NCI-H1694 (cell line): Measurements from ENCODE around the gene LRRC23.

Experiments
- DNase-seq: peaks from one replicate; lab custom pipeline; 2025; lab: John Stamatoyannopoulos, UW

LRRC23 gene

DNA sequence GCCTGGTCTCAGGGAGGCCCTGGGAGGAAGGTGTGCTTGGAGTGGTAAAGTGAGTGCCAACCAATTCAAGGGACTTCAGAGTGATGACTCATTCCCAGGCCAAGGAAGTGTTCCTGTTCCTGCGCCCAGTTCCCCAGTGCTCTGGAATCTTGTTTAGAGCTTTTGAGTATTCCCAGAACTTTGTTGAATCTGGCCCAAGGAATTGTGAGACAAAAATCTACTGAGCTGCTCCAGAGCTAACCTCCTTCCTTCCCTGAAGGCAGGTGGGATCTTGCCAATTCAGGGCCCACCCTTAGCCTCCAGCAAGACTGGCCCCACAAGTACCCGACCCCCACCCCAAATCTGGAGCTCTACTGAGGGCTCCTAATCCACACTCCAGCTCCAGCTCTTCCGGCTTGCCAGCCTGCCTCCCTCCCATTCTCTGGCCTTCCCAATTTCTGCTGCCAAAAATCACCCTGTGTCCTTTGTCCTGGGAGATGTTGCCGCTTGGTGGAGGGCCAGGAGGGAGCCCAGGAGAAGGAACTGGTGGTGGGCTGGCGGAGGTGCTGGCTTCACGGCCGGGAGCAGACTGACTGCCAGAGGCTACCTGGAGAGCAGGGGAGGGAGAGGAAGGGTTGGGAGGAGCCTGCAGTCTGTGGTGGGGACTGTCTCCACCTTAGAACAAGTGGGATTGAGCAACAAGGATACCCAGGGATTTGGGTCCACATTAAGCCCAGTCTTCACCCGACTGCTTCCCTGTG is 21.1 kb downstream of the LRRC23 start:
- DNase-seq, result peak; percentile 52

DNA sequence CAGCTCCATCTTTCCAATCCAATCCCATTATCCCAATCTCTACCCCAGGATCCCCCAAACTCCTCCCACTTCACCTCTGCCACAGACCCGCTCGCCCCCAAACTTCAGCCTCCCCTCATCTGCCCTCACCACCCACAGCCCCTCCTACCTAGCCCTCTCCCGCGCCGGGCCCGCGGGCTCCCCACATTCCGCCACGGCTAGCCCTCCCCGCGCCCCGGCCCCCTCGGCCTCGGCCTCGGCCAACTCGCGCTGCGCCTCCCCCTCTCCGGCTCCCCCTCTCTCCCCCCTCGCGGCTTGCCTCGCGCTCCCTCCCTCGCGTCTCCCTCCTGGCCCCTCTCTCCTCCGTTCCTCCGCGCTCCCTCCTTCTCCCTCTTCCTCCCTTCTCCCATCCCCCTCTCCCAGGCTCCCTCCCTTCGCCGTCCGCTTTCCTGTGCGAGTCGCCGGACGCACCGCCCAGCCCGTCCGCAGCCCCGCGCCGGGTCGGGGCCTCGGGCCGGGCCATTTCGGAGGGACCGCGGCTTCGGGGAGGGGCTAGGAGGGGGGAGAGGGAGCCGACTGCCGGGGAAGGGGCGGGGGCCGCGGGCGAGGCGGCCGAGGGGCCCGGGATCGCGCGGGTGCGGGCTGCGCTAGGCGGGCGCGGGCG is 22.9 kb downstream of the LRRC23 start, which contains the start of gene ATN1:
ATN1 (plus strand) TSS at position 581 of the 643 bp plus-strand sequence. CDS start 6,043 bp downstream, outside the sequence.
- peak; percentile 59 for DNase-seq

GRCh38 chr12:6928022-6928702 is 23.5 kb downstream of the LRRC23 start:
- DNase-seq, result no peak

- DNase-seq, result no peak
Observed at GRCh38 chr12:6928703-6929407, 24.2 kb downstream of the LRRC23 start.

- no peak for DNase-seq
Observed at GRCh38 chr12:6929466-6930452, 25.1 kb downstream of the LRRC23 start.

DNA sequence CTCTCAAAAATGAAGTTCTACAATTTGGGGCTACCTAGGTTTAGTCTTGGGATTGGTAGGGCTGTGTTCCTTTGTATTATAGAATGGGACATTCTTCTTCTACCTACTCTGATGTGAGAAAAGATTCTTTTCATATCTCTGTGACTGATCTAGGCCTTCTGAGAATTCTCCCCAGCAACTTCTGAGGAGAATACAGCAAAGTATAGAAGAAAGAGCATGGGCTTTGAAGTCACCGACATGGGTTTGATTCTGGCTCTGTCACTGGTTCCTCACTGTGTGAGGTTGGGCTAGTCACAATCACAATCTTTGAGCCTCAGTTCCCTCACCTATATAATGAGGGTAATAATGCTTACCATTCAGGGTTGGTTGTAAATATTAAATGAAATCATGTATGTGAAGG is 28.1 kb downstream of the LRRC23 start:
- no peak for DNase-seq

- no peak for DNase-seq
Observed at GRCh38 chr12:6934110-6934509, 29.5 kb downstream of the LRRC23 start.

DNA sequence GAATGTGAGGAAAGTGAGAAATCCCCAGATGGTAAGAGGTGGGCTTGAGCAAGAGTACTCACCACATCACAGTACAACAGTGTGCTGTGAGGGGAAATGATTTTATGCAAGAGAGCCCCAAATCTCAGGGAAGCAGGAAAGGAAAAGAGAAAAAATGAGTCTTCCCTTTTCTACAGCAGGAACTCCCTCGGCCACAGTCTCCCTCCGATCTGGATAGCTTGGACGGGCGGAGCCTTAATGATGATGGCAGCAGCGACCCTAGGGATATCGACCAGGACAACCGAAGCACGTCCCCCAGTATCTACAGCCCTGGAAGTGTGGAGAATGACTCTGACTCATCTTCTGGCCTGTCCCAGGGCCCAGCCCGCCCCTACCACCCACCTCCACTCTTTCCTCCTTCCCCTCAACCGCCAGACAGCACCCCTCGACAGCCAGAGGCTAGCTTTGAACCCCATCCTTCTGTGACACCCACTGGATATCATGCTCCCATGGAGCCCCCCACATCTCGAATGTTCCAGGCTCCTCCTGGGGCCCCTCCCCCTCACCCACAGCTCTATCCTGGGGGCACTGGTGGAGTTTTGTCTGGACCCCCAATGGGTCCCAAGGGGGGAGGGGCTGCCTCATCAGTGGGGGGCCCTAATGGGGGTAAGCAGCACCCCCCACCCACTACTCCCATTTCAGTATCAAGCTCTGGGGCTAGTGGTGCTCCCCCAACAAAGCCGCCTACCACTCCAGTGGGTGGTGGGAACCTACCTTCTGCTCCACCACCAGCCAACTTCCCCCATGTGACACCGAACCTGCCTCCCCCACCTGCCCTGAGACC is 31.0 kb downstream of the LRRC23 start:
- no peak for DNase-seq

- no peak for DNase-seq
Observed at GRCh38 chr12:6936194-6936635, 31.6 kb downstream of the LRRC23 start.

DNA sequence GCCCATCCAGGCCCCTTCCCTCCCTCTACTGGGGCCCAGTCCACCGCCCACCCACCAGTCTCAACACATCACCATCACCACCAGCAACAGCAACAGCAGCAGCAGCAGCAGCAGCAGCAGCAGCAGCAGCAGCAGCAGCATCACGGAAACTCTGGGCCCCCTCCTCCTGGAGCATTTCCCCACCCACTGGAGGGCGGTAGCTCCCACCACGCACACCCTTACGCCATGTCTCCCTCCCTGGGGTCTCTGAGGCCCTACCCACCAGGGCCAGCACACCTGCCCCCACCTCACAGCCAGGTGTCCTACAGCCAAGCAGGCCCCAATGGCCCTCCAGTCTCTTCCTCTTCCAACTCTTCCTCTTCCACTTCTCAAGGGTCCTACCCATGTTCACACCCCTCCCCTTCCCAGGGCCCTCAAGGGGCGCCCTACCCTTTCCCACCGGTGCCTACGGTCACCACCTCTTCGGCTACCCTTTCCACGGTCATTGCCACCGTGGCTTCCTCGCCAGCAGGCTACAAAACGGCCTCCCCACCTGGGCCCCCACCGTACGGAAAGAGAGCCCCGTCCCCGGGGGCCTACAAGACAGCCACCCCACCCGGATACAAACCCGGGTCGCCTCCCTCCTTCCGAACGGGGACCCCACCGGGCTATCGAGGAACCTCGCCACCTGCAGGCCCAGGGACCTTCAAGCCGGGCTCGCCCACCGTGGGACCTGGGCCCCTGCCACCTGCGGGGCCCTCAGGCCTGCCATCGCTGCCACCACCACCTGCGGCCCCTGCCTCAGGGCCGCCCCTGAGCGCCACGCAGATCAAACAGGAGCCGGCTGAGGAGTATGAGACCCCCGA is 32.2 kb downstream of the LRRC23 start:
- peak; percentile 73 for DNase-seq

DNA sequence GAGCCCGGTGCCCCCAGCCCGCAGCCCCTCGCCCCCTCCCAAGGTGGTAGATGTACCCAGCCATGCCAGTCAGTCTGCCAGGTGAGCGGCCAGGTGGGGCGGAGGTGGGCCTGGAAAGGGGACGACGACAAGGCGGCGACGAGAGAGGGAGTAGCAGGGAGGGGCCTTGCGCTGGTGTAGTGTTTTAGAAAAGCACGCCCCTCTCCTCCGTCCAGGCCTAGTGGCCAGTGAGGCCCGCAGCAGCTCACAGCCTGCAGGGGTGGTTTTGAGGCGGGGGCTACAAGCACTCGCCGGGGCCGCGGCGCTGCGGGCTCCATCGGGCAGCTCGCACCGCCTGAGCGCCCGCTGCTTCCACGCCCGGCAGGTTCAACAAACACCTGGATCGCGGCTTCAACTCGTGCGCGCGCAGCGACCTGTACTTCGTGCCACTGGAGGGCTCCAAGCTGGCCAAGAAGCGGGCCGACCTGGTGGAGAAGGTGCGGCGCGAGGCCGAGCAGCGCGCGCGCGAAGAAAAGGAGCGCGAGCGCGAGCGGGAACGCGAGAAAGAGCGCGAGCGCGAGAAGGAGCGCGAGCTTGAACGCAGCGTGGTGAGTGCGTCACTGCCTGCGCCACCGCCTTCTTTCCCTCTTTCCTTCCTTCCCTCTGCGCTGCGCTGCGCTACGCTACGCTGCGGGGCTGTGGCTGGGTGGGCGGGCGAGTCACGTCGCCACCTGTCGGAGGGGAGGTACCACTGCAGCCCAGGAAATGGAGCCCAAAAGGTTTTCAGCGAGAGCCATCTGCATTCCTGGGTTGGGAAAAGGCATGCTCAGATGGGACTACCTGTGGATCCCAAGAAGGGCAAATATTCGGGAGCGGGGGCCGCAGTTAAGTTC is 33.1 kb downstream of the LRRC23 start:
- DNase-seq, result peak; percentile 99

GRCh38 chr12:6938353-6939190 is 34.0 kb downstream of the LRRC23 start:
- no peak for DNase-seq

DNA sequence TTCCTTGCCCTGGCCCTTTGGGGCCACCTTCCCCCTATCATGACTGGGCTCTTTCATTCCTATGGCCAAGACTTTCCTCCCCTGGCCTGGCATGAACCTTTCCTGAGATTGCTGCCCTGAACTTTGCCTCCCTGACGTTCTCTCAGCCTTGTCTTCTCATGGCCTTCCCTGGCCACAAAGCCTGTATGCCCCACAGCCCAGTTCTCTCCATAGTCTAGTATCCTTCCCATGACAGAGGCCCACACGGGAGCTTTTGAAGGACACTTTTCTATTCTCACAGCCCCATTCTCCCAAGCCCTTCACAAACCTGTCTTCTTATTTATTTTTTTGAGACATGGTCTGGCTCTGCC is 34.5 kb downstream of the LRRC23 start:
- DNase-seq, result no peak

GRCh38 chr12:6941267-6941666 is 36.6 kb downstream of the LRRC23 start:
- no peak for DNase-seq

- DNase-seq, result no peak
Observed at GRCh38 chr12:6941782-6942181, 37.2 kb downstream of the LRRC23 start.

DNA sequence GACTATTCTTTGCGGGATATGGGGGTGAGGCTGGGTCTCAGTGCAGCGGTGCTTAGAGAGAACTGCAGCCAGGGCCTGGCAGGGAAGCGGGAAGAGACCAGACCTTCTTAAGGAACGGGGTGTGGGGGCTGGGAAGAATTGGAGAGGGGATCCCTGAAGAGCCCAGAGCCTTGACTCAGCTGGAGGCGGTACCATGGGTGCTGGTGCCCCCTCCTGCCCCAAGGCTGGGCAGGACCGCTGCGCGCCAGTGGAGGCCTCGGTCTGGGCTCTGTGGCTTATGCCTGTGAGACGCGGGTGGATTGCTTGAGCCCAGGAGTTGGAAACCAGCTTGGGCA is 37.7 kb downstream of the LRRC23 start:
- no peak for DNase-seq

DNA sequence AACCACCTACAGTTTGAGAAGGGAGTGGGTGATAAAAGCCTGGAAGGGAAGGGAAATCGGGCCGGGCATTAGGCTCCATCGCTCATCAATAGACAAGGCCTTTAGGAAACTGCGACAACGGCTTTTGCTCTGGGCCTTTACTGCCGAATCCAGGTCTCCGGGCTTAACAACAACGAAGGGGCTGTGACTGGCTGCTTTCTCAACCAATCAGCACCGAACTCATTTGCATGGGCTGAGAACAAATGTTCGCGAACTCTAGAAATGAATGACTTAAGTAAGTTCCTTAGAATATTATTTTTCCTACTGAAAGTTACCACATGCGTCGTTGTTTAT is 38.7 kb downstream of the LRRC23 start:
- DNase-seq, result peak; percentile 95
